Esophagus muscularis mucosa (tissue), 4 donors: ENCODE data around the gene PHIP. TPM values are rescaled to one million over a fixed set of nuclear protein-coding genes. Genes with fewer than 3 reads are reported as not detected.

ENCODE experiments used
- DNase-seq: peaks from one replicate; pipeline ENCODE4 v3.0.0-alpha.2; 2017; ENCODE audit errors: extremely low spot score
- H3K27ac ChIP-seq, 4 donors: fragments of 200-600 bp; sonication (generic); replicated peaks in 1 of 4; 1 replicate in 3 of 4; 2 replicates in 1 of 4; pipeline ENCODE4 v1.5.1; 2016 to 2019; ENCODE audit warnings: mild to moderate bottlenecking in 1 of 4
- H3K27me3 ChIP-seq, 4 donors: fragments of 200-600 bp; sonication (generic); one replicate each; pipeline versions ENCODE4 v1.5.1 to v1.6.0; 2016 to 2019
- H3K36me3 ChIP-seq, 4 donors: fragments of 200-600 bp; sonication (generic); one replicate each; pipeline ENCODE4 v1.5.1; 2016 to 2019
- H3K4me1 ChIP-seq, 4 donors: fragments of 200-600 bp; sonication (generic); one replicate each; pipeline ENCODE4 v1.5.1; 2016 to 2019
- H3K4me3 ChIP-seq, 4 donors: fragments of 200-600 bp; sonication (generic); 1 replicate in 2 of 4; 2 replicates in 2 of 4; pipeline ENCODE4 v1.5.1; 2016 to 2019; ENCODE audit warnings: mild to moderate bottlenecking in 4 of 4, moderate library complexity in 1 of 4
- H3K9me3 ChIP-seq, 4 donors: fragments of 200-600 bp; sonication (generic); 1 replicate in 3 of 4; 2 replicates in 1 of 4; pipeline ENCODE4 v1.5.1; 2016 to 2019
- CTCF ChIP-seq, 3 experiments: fragments of 200-600 bp in 2 of 3; fragments of 450-650 bp in 1 of 3; sonication (generic) in 2 of 3; IDR thresholded peaks; one replicate each; pipeline ENCODE4 v1.5.1; 2017 to 2019; ENCODE audit warnings: antibody characterized with exemption in 3 of 3, mild to moderate bottlenecking in 2 of 3, moderate library complexity in 1 of 3
- EP300 ChIP-seq: sonication (generic); formaldehyde crosslinking; IDR thresholded peaks from one replicate; pipeline ENCODE4 v1.6.1; 2017; ENCODE audit warnings: antibody characterized with exemption
- POLR2A ChIP-seq: fragments of 450-650 bp; IDR thresholded peaks from one replicate; pipeline ENCODE4 v1.6.1; 2017; ENCODE audit warnings: antibody characterized with exemption, moderate library complexity, mild to moderate bottlenecking, low read depth
- POLR2AphosphoS5 ChIP-seq, 2 donors: sonication (generic); formaldehyde crosslinking; IDR thresholded peaks; one replicate each; pipeline ENCODE4 v1.6.1; 2017; ENCODE audit warnings: antibody characterized with exemption in 2 of 2
- WGBS: methylation state at CpG from one replicate; pipeline ENCODE4 v1.1.5; 2018; 5-methylcytosine and 5-hydroxymethylcytosine counted together
- intact Hi-C: fragments of 100-400 bp; cut with DNase I; formaldehyde crosslinking; loops from one replicate; pipeline ENCODE4 v1.15.1; 2023
- total RNA-seq, 4 donors: library from RNA; depleted of rRNA; stranded (reverse); fragments of >200 nt; gene quantifications; one replicate each; pipeline versions ENCODE4 v1.1.0 to v1.2.1, GENCODE V29; 2016

The PHIP gene
- total RNA-seq, 4 donors from 2014 or later: 20.1 to 32.4 (median 25.5) TPM

GRCh38 chr6:79084693-79085092, 6.6 kb upstream of the PHIP start:
- H3K27ac ChIP-seq: no peak overlapping the region
- H3K9me3 ChIP-seq: no peaks in the 10 kb centered on the region
- no peak for DNase-seq
- intact Hi-C loops: no loop called here
- H3K4me3 ChIP-seq: no peak overlapping the region
- peaks cover 4% of the 10 kb centered on the region in 4 donors for H3K4me1 ChIP-seq
- H3K27me3 ChIP-seq: no peaks in the 10 kb centered on the region
- 84% methylated on average over 1 of the region's 1 CpG for WGBS
- TF ChIP-seq POLR2AphosphoS5 (IDR thresholded peaks at IDR 0.05) (no peak), EP300 (no peak), CTCF (IDR thresholded peaks at IDR 0.05) (no peak), POLR2A (no peak)
- no peaks in the 10 kb centered on the region for H3K36me3 ChIP-seq

GRCh38 chr6:79082304-79082703, 4.2 kb upstream of the PHIP start:
- intact Hi-C loops: no loop called here
- Histone ChIP-seq H3K4me1 (peaks cover 9 to 12% (median 12%) of the 10 kb centered on the region in 4 donors), H3K4me3 (no peak overlapping the region), H3K27ac (no peak overlapping the region), H3K9me3 (no peaks in the 10 kb centered on the region), H3K27me3 (no peaks in the 10 kb centered on the region), H3K36me3 (no peaks in the 10 kb centered on the region)
- WGBS: 85% methylated on average over 1 of the region's 1 CpG
- no peak for DNase-seq
- no peak for TF ChIP-seq POLR2A
- no peak for TF ChIP-seq POLR2AphosphoS5 (IDR thresholded peaks at IDR 0.05)
- no peak for TF ChIP-seq CTCF (IDR thresholded peaks at IDR 0.05)
- TF ChIP-seq EP300: no peak

DNA sequence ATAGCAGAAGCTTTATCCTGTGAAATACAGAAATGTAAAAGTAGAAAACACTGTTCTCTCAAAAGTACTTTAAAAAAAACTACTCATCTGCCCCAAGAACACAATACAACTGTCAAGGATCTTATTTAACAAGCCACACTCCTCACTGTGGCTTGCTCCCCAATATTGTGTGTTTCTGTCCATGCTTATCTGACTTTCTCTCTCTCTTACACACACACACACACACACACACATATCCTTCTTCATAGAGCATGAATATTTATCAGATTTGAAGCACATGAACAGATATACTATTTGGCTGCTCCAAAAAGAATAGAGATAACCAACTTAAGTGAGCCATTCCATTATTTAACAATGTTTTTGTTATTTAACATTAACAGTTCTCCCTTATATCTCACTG, 3.6 kb upstream of the PHIP start:
- no peaks in the 10 kb centered on the region for H3K9me3 ChIP-seq
- H3K4me1 ChIP-seq: peaks cover 9 to 12% (median 12%) of the 10 kb centered on the region in 4 donors
- H3K27me3 ChIP-seq: no peaks in the 10 kb centered on the region
- no peak overlapping the region for H3K4me3 ChIP-seq
- TF ChIP-seq EP300 (no peak), POLR2AphosphoS5 (IDR thresholded peaks at IDR 0.05) (no peak), POLR2A (no peak), CTCF (IDR thresholded peaks at IDR 0.05) (no peak)
- intact Hi-C loops: no loop called here
- H3K27ac ChIP-seq: no peak overlapping the region
- no peaks in the 10 kb centered on the region for H3K36me3 ChIP-seq
- DNase-seq: no peak

GRCh38 chr6:79079561-79080041, 1.5 kb upstream of the PHIP start:
- no peaks in the 10 kb centered on the region for H3K9me3 ChIP-seq
- no peaks in the 10 kb centered on the region for H3K27me3 ChIP-seq
- H3K4me1 ChIP-seq: peaks cover 20 to 30% (median 28%) of the 10 kb centered on the region in 4 donors
- DNase-seq: no peak
- WGBS: 40% methylated on average over 2 of the region's 2 CpGs
- TF ChIP-seq EP300 (no peak), POLR2A (no peak), POLR2AphosphoS5 (IDR thresholded peaks at IDR 0.05) (no peak), CTCF (IDR thresholded peaks at IDR 0.05) (no peak)
- peak overlapping the region; percentile 84 to 98 (median 94) for H3K4me3 ChIP-seq
- no peaks in the 10 kb centered on the region for H3K36me3 ChIP-seq
- intact Hi-C loops: loop anchor here (5.0 kb wide), 1 partner anchor 458 kb away; the partner anchor contains the start of gene LCA5
- H3K27ac ChIP-seq: peak overlapping the region; percentile 96 to 100 (median 98)

DNA sequence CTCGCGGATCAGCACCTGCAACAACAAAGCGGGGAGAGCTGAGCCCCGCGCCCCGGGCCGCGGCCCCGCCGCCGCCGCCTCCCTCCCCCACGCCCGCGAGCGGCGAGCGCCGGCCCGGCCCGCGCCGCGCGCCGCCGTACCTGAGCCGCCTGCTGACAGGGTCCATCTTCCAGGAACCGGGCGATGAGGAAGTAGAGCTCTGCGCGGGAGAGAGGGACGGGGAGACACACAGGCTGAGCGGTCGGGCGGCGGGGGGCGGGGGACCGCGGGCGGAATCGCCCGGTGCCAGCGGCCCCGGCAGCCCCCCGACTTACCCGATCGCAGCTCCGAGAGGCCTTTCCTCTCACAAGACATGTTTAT, 359 bp downstream of the PHIP start:
- H3K4me1 ChIP-seq: peaks cover 28 to 49% (median 44%) of the 10 kb centered on the region in 4 donors
- intact Hi-C loops: loop anchor here (1.0 to 5.0 kb wide), 2 partner anchors 156 to 460 kb away; partner anchors contain the start of gene LCA5
- no peaks in the 10 kb centered on the region for H3K9me3 ChIP-seq
- H3K27me3 ChIP-seq: no peaks in the 10 kb centered on the region
- no peaks in the 10 kb centered on the region for H3K36me3 ChIP-seq
- WGBS: 0% methylated on average over 12 of the region's 49 CpGs
- H3K27ac ChIP-seq: peak overlapping the region; percentile 96 to 100 (median 98)
- TF ChIP-seq POLR2AphosphoS5 (IDR thresholded peaks at IDR 0.05) (no peak), CTCF (IDR thresholded peaks at IDR 0.05) (no peak), EP300 (no peak), POLR2A (no peak)
- H3K4me3 ChIP-seq: peak overlapping the region; percentile 84 to 98 (median 94)
- no peak for DNase-seq
